Activated CD4-positive, alpha-beta T cell treated with anti-CD3 and anti-CD28 coated beads, Interleukin-10, Interleukin-2, amounts not matched to agents 100 ng/mL and 50 ng/mL, durations not matched to agents 16 hours and 8 hours (primary cell): ENCODE data around the gene ENHO.
"Not testable (repeated sequence)": the region's sequence is repeated elsewhere in the genome, so short reads cannot be mapped to it uniquely, and the experiment has no call there.

ENCODE experiments used
- DNase-seq: peaks from one replicate; pipeline ENCODE4 v3.0.0-alpha.2; 2020

Gene ENHO

GRCh38 chr9:34555002-34555348 lies 32.2 kb upstream of the ENHO start:
- no peak for DNase-seq

- no peak for DNase-seq
These were observed 31.6 kb upstream of the ENHO start for GRCh38 chr9:34554211-34555001.

GRCh38 chr9:34553511-34554021 lies 30.8 kb upstream of the ENHO start:
- no peak for DNase-seq

- DNase-seq: no peak
These were observed 30.2 kb upstream of the ENHO start for GRCh38 chr9:34552986-34553385.

GRCh38 chr9:34552606-34552981 lies 29.8 kb upstream of the ENHO start:
- DNase-seq: no peak

GRCh38 chr9:34551751-34552605 lies 29.2 kb upstream of the ENHO start:
- no peak for DNase-seq

- DNase-seq: no peak
These were observed 28.0 kb upstream of the ENHO start for GRCh38 chr9:34550681-34551270.

- DNase-seq: no peak
These were observed 27.4 kb upstream of the ENHO start for GRCh38 chr9:34550016-34550680.

- DNase-seq: no peak
These were observed 26.6 kb upstream of the ENHO start for GRCh38 chr9:34549407-34549732.

GRCh38 chr9:34547960-34548611 lies 25.3 kb upstream of the ENHO start:
- DNase-seq: peak; percentile 36

- DNase-seq: peak; percentile 57
These were observed 24.3 kb upstream of the ENHO start for GRCh38 chr9:34546834-34547827.

- no peak for DNase-seq
These were observed 23.5 kb upstream of the ENHO start for GRCh38 chr9:34546102-34546833.

GRCh38 chr9:34545497-34545896 lies 22.7 kb upstream of the ENHO start:
- DNase-seq: no peak

GRCh38 chr9:34544035-34544434 lies 21.2 kb upstream of the ENHO start:
- no peak for DNase-seq

- DNase-seq: no peak
These were observed 18.8 kb upstream of the ENHO start for GRCh38 chr9:34541540-34541939.

- no peak for DNase-seq
These were observed 18.0 kb upstream of the ENHO start for GRCh38 chr9:34540827-34541226.

GRCh38 chr9:34536685-34537084 lies 13.9 kb upstream of the ENHO start:
- no peak for DNase-seq

- not testable (repeated sequence) for DNase-seq
These were observed 9.3 kb upstream of the ENHO start for GRCh38 chr9:34532041-34532440.

GRCh38 chr9:34526026-34526425 lies 3.2 kb upstream of the ENHO start:
- no peak for DNase-seq

- DNase-seq: no peak
These were observed 1.6 kb upstream of the ENHO start for GRCh38 chr9:34524349-34524748.
